Fibroblast of skin of right biceps (primary cell): Measurements from ENCODE around the gene HOXC11.

ENCODE experiments used
- DNase-seq: peaks from one replicate; pipeline ENCODE4 v3.0.0-alpha.2; 2013

Gene HOXC11

DNA sequence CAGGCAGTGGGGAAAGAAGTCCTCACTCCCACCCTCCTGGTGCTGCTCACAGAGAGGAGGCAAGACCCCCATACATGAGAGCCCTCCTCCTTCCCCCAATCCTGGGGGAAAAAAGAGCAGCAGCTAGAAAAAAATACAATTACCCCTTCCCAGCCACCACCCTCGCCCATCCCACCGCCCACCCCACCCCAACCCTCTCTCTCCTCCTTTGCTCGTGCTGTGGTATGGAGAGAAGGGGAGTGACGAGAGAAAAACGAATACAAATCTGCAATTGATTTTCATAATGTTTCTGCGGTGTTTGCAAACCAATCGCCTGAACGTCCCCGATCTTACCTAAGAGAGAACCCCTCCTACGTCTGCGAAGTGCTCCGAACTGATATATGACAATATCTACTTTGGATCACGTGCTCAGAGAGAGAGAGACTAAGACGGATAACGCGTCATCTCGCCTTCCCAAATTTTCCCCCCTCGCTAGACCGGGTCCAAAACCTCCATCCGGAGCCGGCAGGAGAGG is at the start of gene HOXC11:
HOXC11 (plus strand) TSS at position 405 of the 514 bp plus-strand sequence. CDS start 116 bp downstream, outside the sequence.
- DNase-seq = no peak

DNA sequence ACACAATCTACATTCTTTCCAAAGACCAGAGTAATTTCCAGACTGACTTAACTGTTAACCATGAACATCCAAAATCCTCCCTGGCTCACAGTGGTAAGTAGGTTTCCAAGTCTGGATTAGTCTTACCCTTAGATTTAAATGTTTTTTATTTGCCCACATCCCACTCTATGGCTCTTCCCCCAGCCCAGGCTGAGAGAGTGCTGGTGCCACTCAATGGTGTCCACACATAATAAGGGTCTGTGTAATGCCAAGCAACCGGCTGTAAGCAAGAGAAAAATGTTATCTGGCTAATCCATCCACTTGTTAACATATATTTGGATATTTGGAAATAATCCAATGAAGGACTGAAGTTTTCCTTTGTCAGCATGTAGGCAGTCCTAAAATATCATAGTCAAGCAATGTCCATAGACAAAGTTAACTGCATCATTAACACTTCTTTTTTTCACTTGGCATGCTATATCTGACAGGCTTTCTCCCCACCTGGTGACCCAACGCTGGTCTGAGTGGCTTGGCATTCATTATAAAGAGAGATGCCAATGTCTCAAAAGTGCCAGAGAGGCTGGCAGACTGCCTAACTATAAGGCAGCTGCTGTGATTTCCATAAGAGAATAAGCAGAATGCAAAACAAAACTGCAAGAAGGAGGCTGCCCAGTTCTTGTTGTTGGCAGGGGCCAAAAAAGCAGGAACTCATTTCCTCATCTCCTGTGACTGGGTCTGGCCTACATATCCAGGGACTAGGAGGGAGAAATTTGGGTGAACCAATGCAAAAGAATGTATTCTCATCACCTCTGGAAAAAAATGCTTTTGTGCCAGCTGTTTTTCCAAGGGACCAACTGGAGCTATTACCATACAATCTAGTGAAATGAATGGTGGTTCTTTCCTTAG is 48.2 kb upstream of the HOXC11 start:
- no peak for DNase-seq

DNA sequence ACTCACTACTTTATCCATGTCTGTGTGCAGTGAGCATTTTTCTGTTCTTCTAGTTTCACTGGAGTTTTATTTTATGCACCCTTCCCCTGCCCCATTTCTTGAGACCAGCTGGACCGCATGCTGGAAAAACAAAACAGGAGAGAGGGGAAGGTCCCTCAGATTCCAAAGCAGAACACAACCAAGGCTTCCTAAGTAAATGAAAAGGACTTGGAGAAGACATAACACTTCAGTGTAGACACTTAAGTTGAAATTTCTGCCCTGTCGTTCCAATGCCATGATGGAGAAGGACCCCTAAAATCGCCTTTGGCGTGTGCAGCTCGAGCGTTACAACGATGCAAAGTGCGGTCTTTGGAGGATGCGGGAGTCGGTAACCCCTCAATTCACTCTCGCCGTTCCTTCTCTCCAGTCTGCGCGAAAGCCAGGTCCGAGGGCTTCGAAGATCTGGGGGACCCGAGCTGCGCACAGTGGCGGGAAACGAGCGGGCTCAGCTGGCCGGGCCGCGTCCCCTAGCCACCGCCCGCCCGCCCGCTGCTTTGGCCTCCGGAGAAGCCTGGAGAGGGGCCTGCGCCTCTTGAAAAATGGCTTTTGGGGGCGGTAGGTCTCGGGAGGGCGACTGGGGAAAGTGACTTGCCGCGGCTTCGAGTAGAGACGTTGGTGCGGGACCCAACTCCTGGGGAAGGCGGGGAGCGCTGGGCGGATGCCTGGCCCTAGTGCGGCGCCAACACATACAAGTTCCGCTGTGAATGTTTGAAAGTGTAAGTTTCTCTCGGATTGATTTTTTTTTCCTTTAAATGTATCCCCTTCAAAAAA is 45.5 kb upstream of the HOXC11 start:
- no peak for DNase-seq

DNA sequence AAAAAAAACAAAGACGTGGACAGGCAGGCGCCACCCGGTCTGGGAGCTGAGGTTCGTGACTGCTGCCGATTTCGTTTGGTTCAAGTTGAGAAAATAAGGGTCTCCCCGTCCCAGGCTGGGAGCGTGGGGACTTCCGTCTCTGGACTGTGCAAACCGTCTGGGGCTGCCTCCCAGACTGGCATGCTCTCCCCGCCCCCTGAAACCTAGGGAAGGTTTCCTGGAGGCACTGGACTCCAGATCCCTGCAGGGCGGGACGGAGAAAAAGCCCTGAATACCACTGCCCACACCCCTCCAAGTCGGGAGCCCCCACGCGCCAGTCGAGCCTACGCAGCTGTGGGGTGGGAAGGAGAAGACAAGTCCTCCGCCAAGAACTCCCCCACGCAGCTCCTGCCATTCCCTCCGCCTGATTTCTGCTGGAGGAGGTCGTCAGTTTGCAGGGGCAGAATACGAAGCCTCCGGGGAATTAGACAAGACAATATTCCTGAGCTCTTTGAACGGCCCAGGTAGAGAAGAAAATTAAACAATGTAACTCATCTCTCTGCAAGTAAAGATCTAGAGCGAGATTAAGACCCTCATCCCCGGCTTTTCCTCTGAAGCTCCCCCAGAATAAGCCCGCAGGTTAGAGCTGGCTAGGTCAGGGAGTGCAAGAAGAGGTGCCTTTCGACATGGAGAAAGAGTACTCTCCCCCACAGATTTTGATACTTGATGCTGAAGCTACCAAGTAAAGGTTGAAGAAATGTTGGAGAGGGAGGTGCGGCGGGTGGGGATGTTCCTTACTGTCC is 44.7 kb upstream of the HOXC11 start:
- DNase-seq = no peak

DNA sequence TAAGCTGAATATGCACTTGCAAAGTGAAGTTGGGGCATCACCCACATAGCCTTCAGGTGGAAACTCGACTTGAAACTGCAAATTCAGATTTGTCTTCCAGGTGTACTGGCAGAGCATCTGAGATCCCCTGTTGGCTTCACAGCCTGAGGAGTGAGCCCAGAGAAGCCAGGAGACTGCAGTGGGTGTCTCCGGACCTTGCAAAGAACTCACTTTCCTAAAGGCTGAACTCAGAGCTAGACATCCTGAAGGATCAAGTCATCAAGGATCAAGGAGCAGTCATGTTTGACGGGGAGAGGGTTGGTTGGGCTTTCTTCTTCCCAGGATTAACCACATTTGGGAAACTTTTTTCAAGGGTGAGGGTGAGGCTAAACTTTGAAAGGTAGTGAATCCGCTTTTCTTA is 43.4 kb upstream of the HOXC11 start:
- no peak for DNase-seq

DNA sequence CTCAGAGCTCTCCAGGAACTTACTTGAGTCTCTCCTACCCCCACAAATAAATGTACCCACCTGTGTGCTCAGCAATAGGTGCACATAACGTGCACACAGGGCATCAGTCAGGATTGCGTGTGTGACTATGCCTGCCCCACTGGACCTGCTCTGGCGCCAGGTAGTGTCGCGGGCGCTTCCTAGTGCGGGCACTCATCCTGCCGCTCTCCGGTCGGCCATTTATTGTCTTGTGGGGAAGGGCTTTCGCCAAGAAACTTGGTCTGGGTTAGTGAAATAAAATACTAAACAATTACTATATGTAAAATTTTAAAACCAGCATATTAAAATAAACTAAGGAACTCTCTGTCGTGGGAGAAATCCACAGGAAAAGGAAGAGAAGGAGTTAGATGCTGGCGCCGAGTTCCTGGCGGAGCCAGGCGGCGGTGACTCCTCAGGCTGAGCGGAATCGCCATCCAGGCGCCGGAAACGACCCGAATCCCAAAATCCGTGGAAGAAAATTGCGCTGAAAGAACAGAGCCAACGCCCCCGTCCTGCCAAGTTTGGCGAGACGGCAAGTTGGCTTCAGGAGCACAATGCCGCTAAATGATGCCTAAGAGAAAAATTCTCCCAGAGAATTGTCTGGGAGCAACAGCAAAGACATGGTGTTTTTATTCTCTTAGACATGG is 42.2 kb upstream of the HOXC11 start:
- DNase-seq = no peak

DNA sequence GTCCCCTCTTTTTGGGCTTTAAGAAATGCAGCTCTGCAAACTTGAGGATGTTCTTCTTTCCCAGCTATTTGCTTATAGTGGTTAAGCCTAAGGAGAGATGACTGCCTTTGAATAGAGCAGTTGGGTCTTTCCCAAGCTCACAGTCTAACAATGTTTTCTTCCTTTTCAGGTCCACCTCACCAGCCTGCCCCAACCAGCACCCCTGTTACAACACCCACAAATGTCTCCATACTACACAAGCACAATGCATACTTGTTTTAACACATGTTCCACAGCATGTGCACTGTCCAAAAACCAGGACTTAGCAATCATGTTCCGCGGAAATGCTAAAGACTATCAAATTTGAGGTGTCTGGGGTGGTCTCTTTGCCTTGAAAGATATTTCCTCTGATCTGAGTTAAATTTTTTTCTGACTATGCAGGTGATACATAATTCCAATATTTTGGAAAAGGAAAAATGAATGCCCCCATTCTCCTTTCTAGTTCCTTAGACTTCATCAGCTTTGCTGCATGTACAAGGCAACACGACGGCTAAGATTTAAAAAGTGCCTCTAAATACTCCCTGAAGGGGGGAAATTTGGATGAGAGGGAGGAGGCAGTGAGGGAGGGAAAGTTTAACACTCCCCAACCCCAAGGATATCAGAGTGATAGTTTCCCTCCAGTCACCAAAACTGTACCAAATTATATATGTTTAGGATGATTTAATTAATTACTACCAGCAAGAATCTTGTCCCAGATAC is 40.9 kb upstream of the HOXC11 start:
- DNase-seq = no peak

DNA sequence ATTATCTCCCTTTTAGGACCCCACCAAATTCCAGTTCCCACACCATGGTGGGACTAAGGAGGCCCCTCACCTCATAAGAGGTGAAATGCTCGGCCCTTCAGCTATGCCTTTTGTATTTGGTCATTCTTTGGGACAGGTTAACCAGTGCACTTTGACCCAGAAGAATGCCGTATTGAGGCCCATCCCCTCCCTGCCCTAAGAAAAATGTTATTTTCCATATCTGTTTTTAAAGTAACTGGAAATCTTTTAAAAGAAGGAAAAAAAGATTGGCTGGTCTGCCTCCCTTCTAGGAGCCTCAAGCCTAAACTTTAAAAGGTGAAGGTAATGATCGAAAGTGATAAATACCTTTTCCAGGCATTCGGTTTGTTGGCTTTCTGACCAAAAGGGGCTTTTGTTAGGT is 40.0 kb upstream of the HOXC11 start:
- no peak for DNase-seq

DNA sequence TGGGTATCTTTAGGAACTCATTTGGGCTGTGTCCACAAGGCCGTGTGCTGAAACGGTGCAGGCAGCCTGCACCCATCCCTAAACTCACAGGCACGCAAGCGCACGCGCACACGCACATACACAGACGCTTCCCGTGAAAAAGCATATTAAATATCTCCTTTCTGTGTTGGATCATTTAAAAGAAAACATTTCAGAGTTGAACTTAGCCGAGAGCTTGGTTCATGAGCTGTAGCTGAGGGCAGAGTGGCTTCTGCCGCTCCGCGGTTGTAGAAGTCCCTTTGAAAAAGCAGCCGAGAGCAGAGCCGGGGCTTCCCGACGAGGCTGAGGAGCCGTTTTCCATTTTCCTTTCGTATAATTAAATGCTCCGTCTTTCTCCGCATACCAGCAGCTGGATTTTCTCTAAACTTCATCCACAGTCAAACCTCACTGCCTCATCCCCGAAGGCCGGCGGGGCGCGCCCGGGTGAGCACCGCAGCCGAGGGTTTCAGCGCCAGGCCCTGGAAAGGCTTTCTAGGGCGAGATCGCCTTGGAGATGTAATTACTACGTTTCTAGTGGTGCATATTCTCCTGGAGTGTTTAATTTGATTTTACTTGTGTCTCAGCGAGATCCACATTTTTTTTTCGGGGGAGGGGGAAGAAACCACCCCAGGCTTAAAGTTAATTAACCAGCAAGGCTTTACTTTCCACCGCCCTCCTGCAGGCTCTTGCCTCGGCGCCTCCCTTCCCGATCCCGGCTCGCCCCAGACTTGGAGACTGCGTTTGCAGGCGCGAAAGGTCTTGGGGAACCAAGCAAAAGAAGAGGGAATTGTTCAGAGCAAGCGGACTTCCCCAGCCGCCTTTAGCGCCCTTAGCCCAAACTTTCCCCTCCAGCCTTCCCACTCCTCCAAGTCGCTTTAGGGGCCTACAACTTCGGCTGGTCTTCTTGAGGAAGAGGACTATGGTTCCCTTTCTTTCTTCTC is 37.3 kb upstream of the HOXC11 start:
- no peak for DNase-seq

DNA sequence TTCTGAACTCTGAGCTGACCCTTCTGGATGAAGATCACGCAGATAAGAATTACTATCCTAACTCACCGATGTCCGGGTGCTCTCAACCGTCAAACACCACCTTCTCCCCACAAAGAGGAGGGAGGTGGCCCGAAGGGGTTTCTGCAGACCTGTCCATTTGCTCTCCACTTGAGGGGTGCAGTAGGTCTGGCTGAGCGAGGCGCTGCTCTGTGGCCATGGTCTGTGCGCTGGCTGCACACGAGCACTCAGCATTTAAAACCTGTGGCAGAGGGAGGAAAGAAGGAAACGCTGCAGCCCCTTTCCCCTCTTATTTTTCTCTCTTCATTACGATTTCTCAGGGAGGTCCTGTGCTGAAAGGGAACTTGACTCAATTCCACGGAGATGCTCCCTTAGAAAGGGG is 35.8 kb upstream of the HOXC11 start:
- DNase-seq = no peak

DNA sequence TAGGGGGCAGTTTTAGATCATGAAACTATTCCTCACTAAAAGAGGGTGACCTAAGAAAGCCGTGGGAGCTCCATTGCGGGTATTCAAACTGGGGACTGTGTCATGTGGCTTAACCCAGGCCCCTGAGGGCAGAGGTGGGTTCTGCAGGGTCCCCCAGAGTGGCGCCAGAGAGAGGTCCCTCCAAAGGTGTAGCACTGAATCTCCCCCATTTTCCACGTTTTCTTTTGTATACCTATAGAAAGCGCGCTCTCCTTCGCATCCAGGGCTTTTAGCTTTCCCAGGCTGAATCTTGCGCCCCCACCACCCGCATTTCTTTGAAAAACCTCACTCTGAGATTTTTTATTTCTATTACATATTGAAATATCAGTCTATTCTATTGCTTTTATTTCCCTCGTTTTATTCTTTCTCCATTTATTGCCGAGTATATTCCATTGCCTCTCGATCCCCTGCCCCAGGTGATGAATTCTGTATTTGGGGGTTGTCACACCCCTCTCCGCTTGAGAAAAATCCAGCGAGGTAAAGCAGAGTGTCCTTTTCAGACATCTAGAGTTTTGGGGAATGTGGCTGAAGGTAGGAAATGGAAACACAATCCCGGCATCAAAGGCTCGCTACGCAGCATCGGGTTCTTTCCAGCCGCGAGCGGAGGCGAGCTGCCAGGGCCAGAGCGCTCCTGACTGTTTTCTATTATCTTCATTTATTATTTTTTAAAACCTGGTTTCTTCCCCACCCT is 35.2 kb upstream of the HOXC11 start:
- no peak for DNase-seq

DNA sequence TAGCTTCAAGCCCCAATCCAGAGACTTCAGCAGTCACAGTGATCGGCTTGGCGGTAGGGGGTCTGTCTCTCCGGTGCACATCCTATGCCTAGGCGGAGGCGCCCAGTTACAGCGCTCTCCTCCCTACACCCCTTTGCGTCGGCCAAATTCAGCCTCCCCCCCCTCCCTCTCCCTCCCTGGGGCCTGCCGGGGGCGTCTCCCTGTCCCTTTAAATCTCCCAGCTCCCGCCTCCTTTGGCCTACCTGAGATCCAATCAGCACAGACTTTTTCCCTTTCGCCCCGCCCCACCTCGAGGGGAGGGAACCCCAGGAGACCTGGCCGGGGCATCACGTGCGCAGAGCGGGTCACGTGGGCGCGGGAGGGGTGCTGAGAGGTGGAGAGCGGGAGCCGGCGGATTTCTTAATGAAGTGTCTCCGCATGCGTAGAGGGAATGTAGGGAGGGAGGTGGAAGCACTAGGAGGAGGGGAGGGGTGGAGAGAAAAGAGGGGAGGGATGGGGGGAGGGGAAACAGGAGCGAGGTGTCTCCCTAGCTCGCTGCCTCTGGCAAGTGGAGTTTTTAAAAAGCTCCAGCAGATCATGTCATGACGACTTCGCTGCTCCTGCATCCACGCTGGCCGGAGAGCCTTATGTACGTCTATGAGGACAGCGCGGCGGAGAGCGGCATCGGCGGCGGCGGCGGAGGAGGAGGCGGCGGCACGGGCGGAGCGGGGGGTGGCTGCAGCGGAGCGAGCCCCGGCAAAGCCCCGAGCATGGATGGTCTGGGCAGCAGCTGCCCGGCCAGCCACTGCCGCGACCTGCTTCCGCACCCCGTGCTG is 34.4 kb upstream of the HOXC11 start, which contains the start of gene HOXC13:
HOXC13 (plus strand) TSS at position 506 of the 815 bp plus-strand sequence; CDS start at position 582, 76 bp downstream.
- peak; percentile 59 for DNase-seq

DNA sequence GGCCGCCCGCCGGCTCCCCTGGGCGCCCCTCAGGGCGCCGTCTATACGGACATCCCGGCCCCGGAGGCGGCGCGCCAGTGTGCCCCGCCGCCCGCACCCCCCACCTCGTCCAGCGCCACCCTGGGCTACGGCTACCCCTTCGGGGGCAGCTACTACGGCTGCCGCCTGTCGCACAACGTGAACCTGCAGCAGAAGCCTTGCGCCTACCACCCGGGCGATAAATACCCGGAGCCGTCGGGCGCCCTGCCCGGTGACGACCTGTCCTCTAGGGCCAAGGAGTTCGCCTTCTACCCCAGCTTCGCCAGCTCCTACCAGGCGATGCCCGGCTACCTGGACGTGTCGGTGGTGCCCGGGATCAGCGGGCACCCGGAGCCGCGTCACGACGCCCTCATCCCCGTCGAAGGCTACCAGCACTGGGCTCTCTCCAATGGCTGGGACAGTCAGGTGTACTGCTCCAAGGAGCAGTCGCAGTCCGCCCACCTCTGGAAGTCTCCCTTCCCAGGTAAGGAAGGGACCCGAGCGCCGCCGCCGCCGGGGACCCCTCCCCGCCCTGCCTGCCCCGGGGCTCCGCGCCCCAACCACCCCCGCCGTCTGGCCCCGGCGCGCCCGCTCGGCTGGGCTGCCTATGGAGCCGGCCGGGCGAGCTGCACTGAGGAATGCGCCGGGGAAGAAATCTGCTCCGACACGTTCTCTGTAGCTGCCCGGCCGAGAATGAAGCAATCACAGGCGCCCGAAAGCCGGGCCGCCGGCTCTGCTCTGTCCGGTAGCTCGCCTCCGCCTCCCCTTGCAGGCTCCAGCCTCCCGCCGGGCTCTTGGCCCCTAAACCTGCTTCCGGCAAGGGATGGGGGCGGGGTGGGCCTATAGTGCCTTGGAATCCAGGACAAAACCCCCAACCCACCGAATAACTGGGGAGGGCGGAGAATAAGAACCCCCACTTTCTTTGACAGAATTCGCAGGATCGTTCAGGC is 33.5 kb upstream of the HOXC11 start:
- DNase-seq = peak; percentile 31

DNA sequence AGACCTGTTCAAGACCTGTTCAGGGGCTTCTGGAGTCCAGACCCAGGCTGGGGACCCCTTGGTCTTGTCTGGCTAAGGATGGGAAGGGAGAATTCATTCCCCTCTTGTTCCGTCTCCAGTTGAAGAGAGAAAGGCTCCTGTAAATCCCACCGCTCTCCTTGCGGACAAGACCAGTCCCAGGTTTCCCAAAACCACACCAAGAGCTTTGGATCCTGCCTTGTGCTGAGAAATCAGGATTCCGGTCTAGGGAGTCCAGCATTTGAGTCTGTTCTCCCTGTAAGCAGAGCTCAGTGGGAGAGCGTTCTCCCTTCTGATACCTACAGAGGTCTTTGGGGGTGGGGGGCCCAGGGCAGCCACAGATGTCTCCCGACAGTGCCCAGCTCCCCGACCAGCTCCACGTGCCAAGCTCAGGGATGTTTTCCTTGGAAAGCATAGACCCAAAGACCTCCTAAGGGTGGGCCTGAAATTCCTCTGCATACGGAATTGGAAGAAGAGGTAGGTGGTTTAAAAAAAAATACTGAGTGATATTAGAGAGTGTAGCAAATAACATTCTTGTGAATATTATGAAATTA is 32.4 kb upstream of the HOXC11 start:
- DNase-seq = no peak

DNA sequence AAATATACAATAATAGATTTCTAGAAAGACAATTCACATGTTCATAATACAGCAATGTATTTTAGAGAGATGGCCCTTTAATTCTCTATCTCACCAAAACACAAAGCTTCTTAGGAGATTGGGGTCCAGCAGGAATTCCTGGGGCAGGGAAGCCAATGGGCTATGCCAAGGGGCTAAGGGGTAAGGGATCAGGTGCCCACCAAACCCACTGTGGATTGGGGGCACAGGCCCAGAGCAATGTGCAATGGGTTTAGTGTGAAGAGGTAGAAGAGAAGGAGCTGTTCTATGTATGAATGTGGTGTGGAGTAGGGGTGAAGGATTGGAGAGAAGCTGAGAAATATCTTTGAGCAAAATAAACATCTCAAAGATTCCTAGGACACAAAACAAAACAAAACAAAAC is 31.7 kb upstream of the HOXC11 start:
- no peak for DNase-seq

DNA sequence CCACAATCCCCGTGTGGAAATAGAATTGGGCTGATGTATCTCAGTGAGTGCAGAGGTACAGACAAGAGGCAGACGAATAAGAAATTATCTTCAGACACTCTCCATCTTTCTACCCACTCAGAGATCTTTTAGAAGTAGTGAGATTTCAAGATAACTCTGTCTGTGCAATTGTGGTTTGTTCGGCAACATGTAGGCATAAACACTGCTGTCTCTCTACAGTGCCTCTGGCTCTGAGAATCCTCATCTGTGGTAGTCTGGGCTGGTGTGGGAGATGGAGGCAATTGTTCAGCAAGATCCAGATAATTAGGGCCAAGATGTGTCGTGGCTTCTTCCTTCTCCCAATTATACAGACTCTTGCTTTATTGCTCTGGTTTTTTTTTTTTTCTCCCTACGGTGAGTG is 31.2 kb upstream of the HOXC11 start:
- no peak for DNase-seq

DNA sequence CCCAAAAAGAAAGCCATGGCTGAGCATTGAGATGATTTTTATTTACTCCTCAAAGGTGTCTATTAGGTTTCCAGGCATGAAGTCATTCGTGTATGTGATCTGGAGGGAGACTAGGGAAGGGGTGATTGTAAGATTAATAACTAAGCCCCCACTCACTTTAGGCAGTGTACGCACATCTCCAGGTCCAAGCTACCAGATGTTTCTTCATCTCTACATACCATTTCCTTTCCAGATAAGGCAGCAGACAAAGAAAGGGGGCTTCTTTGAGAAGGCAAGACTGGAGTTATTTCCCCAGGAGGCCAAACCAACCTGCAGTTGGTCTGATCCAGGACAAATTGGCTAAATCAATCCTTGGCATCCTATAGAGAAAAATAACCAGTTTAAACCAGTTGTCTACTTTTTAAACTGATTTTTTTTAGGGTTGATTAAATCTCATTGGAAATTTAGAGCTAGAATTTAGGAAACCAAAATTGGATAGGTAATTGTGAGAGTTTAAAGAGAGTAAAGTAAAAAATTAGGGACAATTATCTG is 30.4 kb upstream of the HOXC11 start:
- no peak for DNase-seq
